A549 (cell line): Measurements from ENCODE around the gene RAD51B. TPM values are rescaled to one million over a fixed set of nuclear protein-coding genes. Genes with fewer than 3 reads are reported as not detected.
A peak's percentile ranks its signal among the peaks of the same experiment; 100 is the strongest.

Experiments
- ATAC-seq, 2 experiments: fragments of 200-7000 bp in 1 of 2; fragments of >200 bp in 1 of 2; cut with Nextera tagmentation in 1 of 2; cut with Tn5 transposase in 1 of 2; 3 replicates each; pipeline versions ENCODE4 v1.8.0 to v1.9.1; 2018 to 2020; ENCODE audit warnings: mild to moderate bottlenecking in 1 of 2, moderate library complexity in 1 of 2
- CTCF ChIA-PET: fragments of 300-600 bp; sonication (Branson Sonifier 250); formaldehyde crosslinking; extraction: SDS; loops from one replicate; lab custom pipeline; 2021; ENCODE audit warnings: antibody characterized with exemption, inconsistent platforms; lab: Yijun Ruan, JAX
- POLR2A ChIA-PET: fragments of 350-600 bp; formaldehyde crosslinking; extraction: SDS; loops from one replicate; lab custom pipeline; 2021; ENCODE audit warnings: antibody characterized with exemption, inconsistent platforms; lab: Yijun Ruan, JAX
- DNase-seq, 2 experiments: peaks; one replicate each; pipeline versions ENCODE4 v3.0.0 to v3.0.0-alpha.2; 2011 to 2016; ENCODE audit warnings: low read depth in 1 of 2, low spot score in 1 of 2
- FAIRE-seq: peaks from 2 replicates; lab custom pipeline; 2011; peaks lifted over from hg19 to GRCh38; lab: Jason Lieb, UNC
- H3K27ac ChIP-seq, 2 experiments: fragments of >200 bp; sonication (Bioruptor Twin); formaldehyde crosslinking; 3 replicates each; pipeline ENCODE4 v1.5.1; 2016 to 2017
- H3K4me1 ChIP-seq: fragments of >200 bp; sonication (Bioruptor Twin); formaldehyde crosslinking; 3 replicates; pipeline ENCODE4 v1.6.1; 2016
- H3K4me2 ChIP-seq: fragments of >200 bp; sonication (Bioruptor Twin); formaldehyde crosslinking; 3 replicates; pipeline ENCODE4 v1.6.1; 2016
- H3K4me3 ChIP-seq: fragments of >200 bp; sonication (Bioruptor Twin); formaldehyde crosslinking; 3 replicates; pipeline ENCODE4 v1.5.1; 2016
- H3K9me3 ChIP-seq: fragments of >200 bp; sonication (Bioruptor Twin); formaldehyde crosslinking; 3 replicates; pipeline ENCODE4 v1.6.1; 2016
- CBX8 ChIP-seq: fragments of 200-600 bp; sonication (generic); IDR thresholded peaks from 2 replicates; pipeline ENCODE4 v1.6.1; 2016
- CEBPB ChIP-seq, 2 experiments: fragments of >200 bp in 1 of 2; sonication (Bioruptor Twin) in 1 of 2; formaldehyde crosslinking in 1 of 2; IDR thresholded peaks; 2 replicates each; pipeline ENCODE4 v1.6.1; 2012 to 2016
- EHMT2 ChIP-seq: fragments of 200-600 bp; sonication (generic); IDR thresholded peaks from 2 replicates; pipeline ENCODE4 v1.6.1; 2016; ENCODE audit warnings: antibody characterized with exemption, low read depth, mild to moderate bottlenecking, moderate library complexity
- EP300 ChIP-seq, 2 experiments: fragments of >200 bp; sonication (Bioruptor Twin); formaldehyde crosslinking; IDR thresholded peaks; 2 replicates in 1 of 2; 3 replicates in 1 of 2; pipeline ENCODE4 v1.6.1; 2016 to 2017
- FOSB ChIP-seq: fragments of 250-450 bp; sonication (Bioruptor Pico); IDR thresholded peaks from 2 replicates; pipeline ENCODE4 v1.5.0; 2020; ENCODE audit warnings: mild to moderate bottlenecking, moderate library complexity
- FOSL2 ChIP-seq, 2 experiments: fragments of 450-650 bp in 1 of 2; fragments of >200 bp in 1 of 2; sonication (Bioruptor Twin) in 1 of 2; formaldehyde crosslinking; IDR thresholded peaks; 2 replicates each; pipeline versions ENCODE4 v1.5.0 to v1.6.1; 2016 to 2020; ENCODE audit warnings: mild to moderate bottlenecking in 1 of 2, moderate library complexity in 1 of 2
- FOXS1 ChIP-seq: fragments of 250-450 bp; sonication (Bioruptor Pico); IDR thresholded peaks from 2 replicates; pipeline ENCODE4 v1.5.0; 2020; ENCODE audit warnings: mild to moderate bottlenecking, moderate library complexity
- GATA3 ChIP-seq: IDR thresholded peaks from 2 replicates; pipeline ENCODE4 v1.6.1; 2012; ENCODE audit warnings: borderline replicate concordance
- HEYL ChIP-seq: fragments of 250-450 bp; sonication (Bioruptor Pico); IDR thresholded peaks from 2 replicates; pipeline ENCODE4 v1.8.0; 2021; ENCODE audit warnings: mild to moderate bottlenecking, moderate library complexity
- HOXB13 ChIP-seq: fragments of 250-450 bp; sonication (Bioruptor Pico); IDR thresholded peaks from 2 replicates; pipeline ENCODE4 v1.5.0; 2020; ENCODE audit warnings: low read depth, mild to moderate bottlenecking, moderate library complexity
- HOXB5 ChIP-seq: fragments of 250-450 bp; sonication (Bioruptor Pico); IDR thresholded peaks from 2 replicates; pipeline ENCODE4 v1.5.0; 2020; ENCODE audit warnings: mild to moderate bottlenecking, moderate library complexity
- JUNB ChIP-seq: fragments of >200 bp; sonication (Bioruptor Twin); formaldehyde crosslinking; IDR thresholded peaks from 2 replicates; pipeline ENCODE4 v1.6.1; 2016
- MAFK ChIP-seq: fragments of 450-650 bp; IDR thresholded peaks from 2 replicates; pipeline ENCODE4 v1.6.1; 2014; ENCODE audit not compliant: partially characterized antibody
- MAZ ChIP-seq: fragments of 150-350 bp; IDR thresholded peaks from 2 replicates; pipeline ENCODE4 v1.6.1; 2014; ENCODE audit warnings: antibody characterized with exemption, low read depth, low read length, borderline replicate concordance
- MYC ChIP-seq: IDR thresholded peaks from 2 replicates; pipeline ENCODE4 v1.6.1; 2012; ENCODE audit warnings: mild to moderate bottlenecking, inconsistent platforms, low read length, improper control_type of control experiment, borderline replicate concordance
- NR3C1 ChIP-seq: fragments of >200 bp; sonication (Bioruptor Twin); formaldehyde crosslinking; IDR thresholded peaks from 3 replicates; pipeline ENCODE4 v1.6.1; 2017
- PHF8 ChIP-seq: fragments of 200-600 bp; sonication (generic); IDR thresholded peaks from 2 replicates; pipeline ENCODE4 v1.6.1; 2016; ENCODE audit warnings: low read depth, mild to moderate bottlenecking, antibody characterized with exemption, moderate library complexity, borderline replicate concordance
- POLR2AphosphoS2 ChIP-seq: conservative IDR thresholded peaks from 2 replicates; pipeline ENCODE4 v1.6.1; 2012; ENCODE audit warnings: low read length, improper control_type of control experiment, inconsistent platforms
- RAD21 ChIP-seq, 2 experiments: fragments of >200 bp in 1 of 2; sonication (Bioruptor Twin) in 1 of 2; formaldehyde crosslinking in 1 of 2; IDR thresholded peaks in 1 of 2; conservative IDR thresholded peaks in 1 of 2; 2 replicates in 1 of 2; 3 replicates in 1 of 2; pipeline ENCODE4 v1.6.1; 2012 to 2018; ENCODE audit warnings: inconsistent platforms in 1 of 2
- RCOR1 ChIP-seq: fragments of 150-350 bp; IDR thresholded peaks from 2 replicates; pipeline ENCODE4 v1.6.1; 2014; ENCODE audit warnings: antibody characterized with exemption, low read length, low read depth
- RFX5 ChIP-seq: fragments of 450-650 bp; IDR thresholded peaks from 2 replicates; pipeline ENCODE4 v1.7.1; 2014; ENCODE audit warnings: antibody characterized with exemption, mild to moderate bottlenecking, moderate library complexity
- SMC3 ChIP-seq: fragments of >200 bp; sonication (Bioruptor Twin); formaldehyde crosslinking; IDR thresholded peaks from 3 replicates; pipeline ENCODE4 v1.6.1; 2018; ENCODE audit warnings: inconsistent platforms
- TP53 ChIP-seq: fragments of 250-450 bp; sonication (Bioruptor Pico); IDR thresholded peaks from 2 replicates; pipeline ENCODE4 v1.5.0; 2021; ENCODE audit warnings: mild to moderate bottlenecking, moderate library complexity
- ZC3H11A ChIP-seq: fragments of 450-650 bp; IDR thresholded peaks from 2 replicates; pipeline ENCODE4 v1.6.1; 2014; ENCODE audit warnings: antibody characterized with exemption, mild to moderate bottlenecking
- ZNF302 ChIP-seq: fragments of 250-450 bp; sonication (Bioruptor Pico); IDR thresholded peaks from 2 replicates; pipeline ENCODE4 v1.9.0; 2021; ENCODE audit warnings: inconsistent platforms, mild to moderate bottlenecking, moderate library complexity
- WGBS: methylation state at CpG from one replicate; pipeline ENCODE4 v1.1.6; 2017; ENCODE audit errors: missing lambda C conversion rate; 5-methylcytosine and 5-hydroxymethylcytosine counted together
- polyA plus RNA-seq, 4 experiments: library from polyadenylated mRNA; depleted of rRNA in 3 of 4; stranded (reverse); fragments of >200 nt; fragmentation: RNase III in 1 of 4; extraction: RNeasy Plus Mini Kit Qiagen cat#74134 plus additional on column Dnase treatment in 1 of 4; gene quantifications; 2 replicates in 3 of 4; 3 replicates in 1 of 4; pipeline ENCODE4 v1.2.3, GENCODE V29; 2011 to 2017
- TF ChIP-seq, protein P1 (sequence below): fragments of >200 bp; sonication (Bioruptor Twin); formaldehyde crosslinking; IDR thresholded peaks from 3 replicates; pipeline ENCODE4 v1.5.1; 2016
- TF ChIP-seq, protein P2 (sequence below): fragments of 250-450 bp; sonication (Bioruptor Pico); IDR thresholded peaks from 2 replicates; pipeline ENCODE4 v1.5.0; 2020; ENCODE audit warnings: low read depth, mild to moderate bottlenecking, moderate library complexity
- TF ChIP-seq, protein P3 (sequence below): IDR thresholded peaks from 2 replicates; pipeline ENCODE4 v1.6.1; 2012; ENCODE audit warnings: low read depth, borderline replicate concordance
- TF ChIP-seq, protein P4 (sequence below): fragments of >200 bp; sonication (Bioruptor Twin); formaldehyde crosslinking; IDR thresholded peaks from 2 replicates; pipeline ENCODE4 v1.6.1; 2016
- TF ChIP-seq, protein P5 (sequence below): IDR thresholded peaks from 2 replicates; pipeline ENCODE4 v1.6.1; 2012
- TF ChIP-seq, protein P6 (sequence below): fragments of 200-600 bp; sonication (generic); IDR thresholded peaks from 2 replicates; pipeline ENCODE4 v1.6.1; 2016; ENCODE audit warnings: antibody characterized with exemption, mild to moderate bottlenecking, moderate library complexity

The RAD51B gene
- polyA plus RNA-seq, 2 of the 4 experiments (the other 2 are of a cell fraction), result 7.2 to 10.8 TPM

DNA sequence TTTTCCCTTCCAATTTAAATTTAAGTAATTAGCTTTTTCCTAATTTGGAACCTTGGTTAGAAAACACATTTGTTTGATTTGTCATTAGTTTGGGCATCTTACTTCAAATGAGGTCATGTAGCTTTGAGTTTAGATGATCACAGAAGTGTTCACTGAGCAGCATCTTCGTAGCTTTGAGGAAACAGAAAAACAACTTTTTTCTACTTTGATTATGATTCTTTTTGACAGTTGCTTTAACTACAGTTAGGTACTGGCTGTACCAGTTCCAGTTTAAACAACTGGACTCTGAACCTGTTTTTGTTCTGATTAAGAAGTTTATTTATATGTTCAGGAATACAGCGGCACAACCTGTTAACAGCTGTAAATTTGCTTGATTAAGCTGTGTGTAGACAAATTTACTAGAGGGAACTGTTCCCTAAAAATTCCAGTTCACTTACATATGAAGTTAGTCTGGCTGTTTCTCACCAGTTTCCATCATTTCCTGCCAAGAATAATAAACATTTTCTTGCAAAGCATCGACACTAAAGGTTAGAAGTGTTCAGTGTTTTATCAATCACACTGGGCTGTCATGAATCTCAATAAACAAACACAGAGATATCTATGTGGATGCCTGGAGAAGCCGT lies 191.9 kb downstream of the RAD51B start:
- no peak for TF ChIP-seq RFX5
- no peak for TF ChIP-seq ZNF302 (CRISPR knock-in tag)
- TF ChIP-seq JUNB, result no peak
- no peak for TF ChIP-seq RCOR1
- TF ChIP-seq FOSL2 (IDR thresholded peaks at IDR 0.05), result no peak
- TF ChIP-seq FOSL2 (CRISPR knock-in tag; IDR thresholded peaks at IDR 0.05), result no peak
- TF ChIP-seq SMC3, result no peak
- no peak for TF ChIP-seq HEYL (CRISPR knock-in tag)
- no peak for TF ChIP-seq TP53 (CRISPR knock-in tag)
- TF ChIP-seq FOSB, result no peak
- TF ChIP-seq, protein P1, sequence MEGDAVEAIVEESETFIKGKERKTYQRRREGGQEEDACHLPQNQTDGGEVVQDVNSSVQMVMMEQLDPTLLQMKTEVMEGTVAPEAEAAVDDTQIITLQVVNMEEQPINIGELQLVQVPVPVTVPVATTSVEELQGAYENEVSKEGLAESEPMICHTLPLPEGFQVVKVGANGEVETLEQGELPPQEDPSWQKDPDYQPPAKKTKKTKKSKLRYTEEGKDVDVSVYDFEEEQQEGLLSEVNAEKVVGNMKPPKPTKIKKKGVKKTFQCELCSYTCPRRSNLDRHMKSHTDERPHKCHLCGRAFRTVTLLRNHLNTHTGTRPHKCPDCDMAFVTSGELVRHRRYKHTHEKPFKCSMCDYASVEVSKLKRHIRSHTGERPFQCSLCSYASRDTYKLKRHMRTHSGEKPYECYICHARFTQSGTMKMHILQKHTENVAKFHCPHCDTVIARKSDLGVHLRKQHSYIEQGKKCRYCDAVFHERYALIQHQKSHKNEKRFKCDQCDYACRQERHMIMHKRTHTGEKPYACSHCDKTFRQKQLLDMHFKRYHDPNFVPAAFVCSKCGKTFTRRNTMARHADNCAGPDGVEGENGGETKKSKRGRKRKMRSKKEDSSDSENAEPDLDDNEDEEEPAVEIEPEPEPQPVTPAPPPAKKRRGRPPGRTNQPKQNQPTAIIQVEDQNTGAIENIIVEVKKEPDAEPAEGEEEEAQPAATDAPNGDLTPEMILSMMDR, result no peak
- TF ChIP-seq ZC3H11A, result no peak
- TF ChIP-seq, protein P2, sequence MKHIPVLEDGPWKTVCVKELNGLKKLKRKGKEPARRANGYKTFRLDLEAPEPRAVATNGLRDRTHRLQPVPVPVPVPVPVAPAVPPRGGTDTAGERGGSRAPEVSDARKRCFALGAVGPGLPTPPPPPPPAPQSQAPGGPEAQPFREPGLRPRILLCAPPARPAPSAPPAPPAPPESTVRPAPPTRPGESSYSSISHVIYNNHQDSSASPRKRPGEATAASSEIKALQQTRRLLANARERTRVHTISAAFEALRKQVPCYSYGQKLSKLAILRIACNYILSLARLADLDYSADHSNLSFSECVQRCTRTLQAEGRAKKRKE (CRISPR knock-in tag), result no peak
- TF ChIP-seq EHMT2, result no peak
- TF ChIP-seq HOXB5 (CRISPR knock-in tag), result no peak
- TF ChIP-seq, protein P3, sequence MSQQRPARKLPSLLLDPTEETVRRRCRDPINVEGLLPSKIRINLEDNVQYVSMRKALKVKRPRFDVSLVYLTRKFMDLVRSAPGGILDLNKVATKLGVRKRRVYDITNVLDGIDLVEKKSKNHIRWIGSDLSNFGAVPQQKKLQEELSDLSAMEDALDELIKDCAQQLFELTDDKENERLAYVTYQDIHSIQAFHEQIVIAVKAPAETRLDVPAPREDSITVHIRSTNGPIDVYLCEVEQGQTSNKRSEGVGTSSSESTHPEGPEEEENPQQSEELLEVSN, result no peak
- no peak for TF ChIP-seq POLR2AphosphoS2
- TF ChIP-seq RAD21 (conservative IDR thresholded peaks at IDR 0.05 in 1 of 2, IDR thresholded peaks at IDR 0.05 in 1 of 2), result no peak
- TF ChIP-seq MYC, result no peak
- TF ChIP-seq CBX8, result no peak
- WGBS, result 19% methylated on average over 4 of the region's 4 CpGs
- Histone ChIP-seq H3K4me2 (peak overlapping the region; percentile 76), H3K9me3 (peaks cover 4% of the 10 kb centered on the region; the same call in 1 of the 3 replicates), H3K4me3 (no peak overlapping the region), H3K4me1 (peaks cover 54% of the 10 kb centered on the region), H3K27ac (peak overlapping the region; percentile 46 to 72)
- ATAC-seq, result peak in 1 of 2 experiments; percentile 46; a peak in 2 of 6 replicates
- CTCF ChIA-PET, result interaction anchor here (0.6 to 2.1 kb wide), 2 partner anchors 67 to 409 kb away, joined by 3 to 6 read pairs; no protein-coding TSS in a partner anchor
- POLR2A ChIA-PET, result no interaction called here
- no peak for FAIRE-seq
- no peak for DNase-seq

DNA sequence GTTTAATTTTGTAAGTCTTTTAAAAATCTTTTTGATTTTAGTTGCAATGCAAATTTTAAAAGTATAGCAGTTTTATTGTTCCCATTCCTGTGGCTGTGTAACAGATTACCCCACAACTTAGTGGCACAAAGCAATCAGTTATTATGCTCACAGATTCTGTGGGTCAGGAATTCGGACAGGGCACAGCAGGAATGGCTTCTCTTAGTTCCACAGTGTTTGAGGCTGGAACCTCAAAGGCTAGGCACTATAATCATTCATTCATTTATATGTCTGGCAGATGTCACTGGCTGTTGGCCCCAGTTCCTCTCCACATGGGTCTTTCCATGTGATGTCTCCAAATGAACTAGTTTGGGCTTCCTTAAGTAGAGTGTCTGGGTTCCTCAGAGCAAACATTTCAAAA lies 193.3 kb downstream of the RAD51B start:
- H3K27ac ChIP-seq, result peak overlapping the region; percentile 46 to 69; a peak in 5 of 6 replicates
- peaks cover 4% of the 10 kb centered on the region; the same call in 1 of the 3 replicates for H3K9me3 ChIP-seq
- ATAC-seq (peak; percentile 24 to 44; a peak in 2 of 6 replicates), FAIRE-seq (peak; percentile 59), DNase-seq (no peak)
- ChIA-PET POLR2A (no interaction called here), CTCF (no interaction called here)
- no peak overlapping the region for H3K4me3 ChIP-seq
- H3K4me2 ChIP-seq, result peak overlapping the region; percentile 76
- peaks cover 59% of the 10 kb centered on the region for H3K4me1 ChIP-seq
- 59% methylated on average over 1 of the region's 1 CpG for WGBS
- TF ChIP-seq MYC (no peak), EP300 (IDR thresholded peaks at IDR 0.05) (no peak), FOXS1 (no peak), MAFK (no peak), ZC3H11A (no peak), HOXB13 (CRISPR knock-in tag) (no peak), GATA3 (no peak), PHF8 (no peak), RCOR1 (no peak), NR3C1 (no peak), CEBPB (IDR thresholded peaks at IDR 0.05) (no peak), MAZ (no peak), RFX5 (no peak)
- TF ChIP-seq, protein P4, sequence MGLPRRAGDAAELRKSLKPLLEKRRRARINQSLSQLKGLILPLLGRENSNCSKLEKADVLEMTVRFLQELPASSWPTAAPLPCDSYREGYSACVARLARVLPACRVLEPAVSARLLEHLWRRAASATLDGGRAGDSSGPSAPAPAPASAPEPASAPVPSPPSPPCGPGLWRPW, result no peak
- TF ChIP-seq, protein P5, sequence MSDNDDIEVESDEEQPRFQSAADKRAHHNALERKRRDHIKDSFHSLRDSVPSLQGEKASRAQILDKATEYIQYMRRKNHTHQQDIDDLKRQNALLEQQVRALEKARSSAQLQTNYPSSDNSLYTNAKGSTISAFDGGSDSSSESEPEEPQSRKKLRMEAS, result no peak
- TF ChIP-seq, protein P6, sequence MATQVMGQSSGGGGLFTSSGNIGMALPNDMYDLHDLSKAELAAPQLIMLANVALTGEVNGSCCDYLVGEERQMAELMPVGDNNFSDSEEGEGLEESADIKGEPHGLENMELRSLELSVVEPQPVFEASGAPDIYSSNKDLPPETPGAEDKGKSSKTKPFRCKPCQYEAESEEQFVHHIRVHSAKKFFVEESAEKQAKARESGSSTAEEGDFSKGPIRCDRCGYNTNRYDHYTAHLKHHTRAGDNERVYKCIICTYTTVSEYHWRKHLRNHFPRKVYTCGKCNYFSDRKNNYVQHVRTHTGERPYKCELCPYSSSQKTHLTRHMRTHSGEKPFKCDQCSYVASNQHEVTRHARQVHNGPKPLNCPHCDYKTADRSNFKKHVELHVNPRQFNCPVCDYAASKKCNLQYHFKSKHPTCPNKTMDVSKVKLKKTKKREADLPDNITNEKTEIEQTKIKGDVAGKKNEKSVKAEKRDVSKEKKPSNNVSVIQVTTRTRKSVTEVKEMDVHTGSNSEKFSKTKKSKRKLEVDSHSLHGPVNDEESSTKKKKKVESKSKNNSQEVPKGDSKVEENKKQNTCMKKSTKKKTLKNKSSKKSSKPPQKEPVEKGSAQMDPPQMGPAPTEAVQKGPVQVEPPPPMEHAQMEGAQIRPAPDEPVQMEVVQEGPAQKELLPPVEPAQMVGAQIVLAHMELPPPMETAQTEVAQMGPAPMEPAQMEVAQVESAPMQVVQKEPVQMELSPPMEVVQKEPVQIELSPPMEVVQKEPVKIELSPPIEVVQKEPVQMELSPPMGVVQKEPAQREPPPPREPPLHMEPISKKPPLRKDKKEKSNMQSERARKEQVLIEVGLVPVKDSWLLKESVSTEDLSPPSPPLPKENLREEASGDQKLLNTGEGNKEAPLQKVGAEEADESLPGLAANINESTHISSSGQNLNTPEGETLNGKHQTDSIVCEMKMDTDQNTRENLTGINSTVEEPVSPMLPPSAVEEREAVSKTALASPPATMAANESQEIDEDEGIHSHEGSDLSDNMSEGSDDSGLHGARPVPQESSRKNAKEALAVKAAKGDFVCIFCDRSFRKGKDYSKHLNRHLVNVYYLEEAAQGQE, result no peak
